ENCODE data around the gene BMP7.

The BMP7 gene

GRCh38 chr20:57266291-57267157 lies at the start of gene BMP7:
BMP7 (minus strand) TSS chr20:57266641; CDS start chr20:57266122, 519 bp downstream.
- no peak for DNase-seq (ENCODE audit: low read depth in 2 of 2)

- DNase-seq (ENCODE audit: low read depth in 2 of 2): no peak
Observed at GRCh38 chr20:57315976-57316480, 49.6 kb upstream of the BMP7 start.

- no peak for DNase-seq (ENCODE audit: low read depth in 2 of 2)
Observed at GRCh38 chr20:57315083-57315975, 48.9 kb upstream of the BMP7 start.

GRCh38 chr20:57313951-57314350 lies 47.5 kb upstream of the BMP7 start:
- DNase-seq (ENCODE audit: low read depth in 2 of 2): no peak

- no peak for DNase-seq (ENCODE audit: low read depth in 2 of 2)
Observed at GRCh38 chr20:57313230-57313629, 46.8 kb upstream of the BMP7 start.

GRCh38 chr20:57312138-57312537 lies 45.7 kb upstream of the BMP7 start:
- no peak for DNase-seq (ENCODE audit: low read depth in 2 of 2)

GRCh38 chr20:57310821-57311514 lies 44.5 kb upstream of the BMP7 start:
- no peak for DNase-seq (ENCODE audit: low read depth in 2 of 2)

GRCh38 chr20:57309544-57310115 lies 43.2 kb upstream of the BMP7 start:
- DNase-seq (ENCODE audit: low read depth in 2 of 2): no peak

GRCh38 chr20:57308451-57309271 lies 42.2 kb upstream of the BMP7 start:
- no peak for DNase-seq (ENCODE audit: low read depth in 2 of 2)

GRCh38 chr20:57306747-57307146 lies 40.3 kb upstream of the BMP7 start:
- no peak for DNase-seq (ENCODE audit: low read depth in 2 of 2)

GRCh38 chr20:57301026-57301425 lies 34.6 kb upstream of the BMP7 start:
- DNase-seq (ENCODE audit: low read depth in 2 of 2): no peak

GRCh38 chr20:57298457-57298856 lies 32.0 kb upstream of the BMP7 start:
- no peak for DNase-seq (ENCODE audit: low read depth in 2 of 2)

- DNase-seq (ENCODE audit: low read depth in 2 of 2): no peak
Observed at GRCh38 chr20:57294550-57294949, 28.1 kb upstream of the BMP7 start.

- no peak for DNase-seq (ENCODE audit: low read depth in 2 of 2)
Observed at GRCh38 chr20:57293995-57294394, 27.6 kb upstream of the BMP7 start.

- no peak for DNase-seq (ENCODE audit: low read depth in 2 of 2)
Observed at GRCh38 chr20:57292611-57293010, 26.2 kb upstream of the BMP7 start.

- DNase-seq (ENCODE audit: low read depth in 2 of 2): no peak
Observed at GRCh38 chr20:57291694-57292093, 25.3 kb upstream of the BMP7 start.

GRCh38 chr20:57291003-57291402 lies 24.6 kb upstream of the BMP7 start:
- no peak for DNase-seq (ENCODE audit: low read depth in 2 of 2)

- DNase-seq (ENCODE audit: low read depth in 2 of 2): no peak
Observed at GRCh38 chr20:57290178-57290484, 23.7 kb upstream of the BMP7 start.

- no peak for DNase-seq (ENCODE audit: low read depth in 2 of 2)
Observed at GRCh38 chr20:57289391-57290177, 23.1 kb upstream of the BMP7 start.

- no peak for DNase-seq (ENCODE audit: low read depth in 2 of 2)
Observed at GRCh38 chr20:57288651-57289277, 22.3 kb upstream of the BMP7 start.

Data from stimulated activated CD8-positive, alpha-beta memory T cell treated with anti-CD3 and anti-CD28 coated beads, Interleukin-7, amount 100 ng/mL, for 1 hour (primary cell).